NOMO-1 treated with dmso at 0.1 percent for 144 hours (cell line): ENCODE measurements around the gene DCDC1.

Source experiments
- DNase-seq: peaks from one replicate; lab custom pipeline; 2025; ENCODE audit not compliant: unreplicated experiment; lab: John Stamatoyannopoulos, UW

Gene DCDC1

GRCh38 chr11:31237819-31238760 lies 131.4 kb downstream of the DCDC1 start:
- no peak for DNase-seq

DNA sequence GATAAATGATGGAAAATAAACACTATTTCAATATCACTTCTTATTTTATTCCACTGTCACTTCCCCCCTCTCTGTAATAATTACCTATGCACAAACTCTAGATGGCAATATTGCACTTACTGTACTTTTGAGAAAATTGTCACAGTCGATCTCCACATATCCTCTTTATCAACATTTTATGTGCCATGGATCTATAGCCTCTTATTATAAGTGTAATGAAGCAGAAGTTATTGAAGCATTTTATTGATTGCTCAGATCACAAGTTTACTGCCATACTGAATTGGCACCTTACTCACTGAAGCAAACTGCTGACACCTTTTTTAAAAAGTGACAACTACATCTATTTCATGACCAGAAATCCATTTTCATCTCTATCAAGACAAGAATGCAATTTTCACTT lies 133.4 kb downstream of the DCDC1 start:
- peak; percentile 17 for DNase-seq

- no peak for DNase-seq
Observed at GRCh38 chr11:31233425-31233824, 136.1 kb downstream of the DCDC1 start.

GRCh38 chr11:31231601-31232000 lies 137.9 kb downstream of the DCDC1 start:
- no peak for DNase-seq

GRCh38 chr11:31218847-31219246 lies 150.7 kb downstream of the DCDC1 start:
- DNase-seq, result no peak

DNA sequence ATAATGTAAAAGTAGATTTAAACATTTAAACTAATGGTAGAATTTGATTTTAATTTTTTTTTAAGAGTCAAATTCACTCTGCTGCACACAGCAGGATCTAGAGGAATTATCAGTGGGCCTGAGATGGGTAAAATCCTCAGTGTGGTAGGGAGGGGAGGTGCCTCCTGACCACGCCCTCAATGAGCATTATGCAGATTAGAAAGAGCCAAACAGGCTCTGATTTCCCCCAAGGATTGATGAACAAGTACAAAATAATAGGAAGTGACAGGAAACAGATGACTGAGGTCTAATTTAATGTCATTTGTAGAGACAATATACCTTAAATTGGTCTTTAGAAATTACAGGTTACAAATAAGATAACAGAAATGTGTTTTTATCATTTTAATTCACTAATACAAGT lies 155.2 kb downstream of the DCDC1 start:
- DNase-seq, result no peak

DNA sequence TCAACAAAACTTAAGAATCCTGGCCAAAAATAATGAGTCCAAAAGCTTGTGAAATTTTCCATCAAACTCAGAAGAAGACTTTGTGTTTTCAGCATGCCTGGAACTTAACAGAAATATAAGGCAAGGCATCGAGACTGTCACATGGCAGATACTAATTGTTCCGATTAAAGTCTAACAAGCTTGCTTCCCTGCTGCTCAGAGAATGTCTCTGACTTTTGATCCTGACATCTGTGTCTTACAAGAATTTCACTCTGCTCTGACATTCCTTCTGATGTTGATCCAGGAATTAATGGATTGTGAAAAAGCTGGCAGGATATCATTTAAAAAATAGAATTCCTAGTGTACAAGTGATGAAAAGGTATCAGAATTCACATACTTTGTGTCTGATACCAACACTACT lies 170.2 kb downstream of the DCDC1 start:
- no peak for DNase-seq

GRCh38 chr11:31173926-31174680 lies 195.4 kb downstream of the DCDC1 start:
- DNase-seq, result no peak

DNA sequence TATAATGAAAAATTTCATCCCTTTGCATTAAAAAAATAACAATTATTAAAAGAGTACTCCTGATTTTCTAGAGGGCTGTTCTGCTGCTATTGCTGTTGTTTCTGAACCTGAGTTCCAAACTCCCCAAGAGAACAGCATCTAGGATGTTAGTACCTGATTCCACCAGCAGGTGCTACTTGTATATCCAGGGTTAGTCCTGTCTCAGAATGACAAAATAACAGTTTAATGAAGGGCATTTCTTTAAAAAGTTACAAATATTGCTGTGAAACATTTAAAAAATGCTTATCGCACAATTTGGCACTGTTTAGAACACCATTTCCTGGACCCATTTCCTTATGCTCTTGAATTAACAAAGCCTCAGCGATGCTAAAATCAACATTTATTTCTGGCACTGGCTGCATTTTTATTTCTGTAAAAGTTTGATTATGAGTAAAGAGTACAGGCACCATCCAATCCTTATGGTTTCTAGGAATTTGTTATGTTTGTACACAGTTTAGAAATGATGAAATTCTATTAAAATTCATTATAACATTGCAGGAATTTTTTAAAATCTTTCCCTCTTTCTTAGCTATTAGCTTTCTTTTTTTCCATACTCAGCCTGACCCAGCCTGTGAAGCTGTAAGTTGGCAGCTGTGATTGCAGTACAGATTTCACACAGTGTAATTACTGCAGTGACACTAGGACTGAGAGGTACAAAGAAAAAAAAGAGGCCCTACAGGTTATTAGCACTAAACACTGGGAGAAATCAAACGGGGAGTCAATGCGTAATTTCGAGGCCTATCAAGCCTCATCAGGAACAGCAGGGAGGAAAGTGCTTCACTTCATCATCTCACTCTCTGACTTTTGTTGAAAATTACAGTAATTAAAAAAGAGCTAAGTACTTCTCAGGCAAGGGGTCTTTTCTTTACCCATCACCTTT lies 208.8 kb downstream of the DCDC1 start:
- DNase-seq, result no peak

- DNase-seq, result no peak
Observed at GRCh38 chr11:31150841-31151240, 218.7 kb downstream of the DCDC1 start.

- no peak for DNase-seq
Observed at GRCh38 chr11:31150011-31150410, 219.5 kb downstream of the DCDC1 start.

DNA sequence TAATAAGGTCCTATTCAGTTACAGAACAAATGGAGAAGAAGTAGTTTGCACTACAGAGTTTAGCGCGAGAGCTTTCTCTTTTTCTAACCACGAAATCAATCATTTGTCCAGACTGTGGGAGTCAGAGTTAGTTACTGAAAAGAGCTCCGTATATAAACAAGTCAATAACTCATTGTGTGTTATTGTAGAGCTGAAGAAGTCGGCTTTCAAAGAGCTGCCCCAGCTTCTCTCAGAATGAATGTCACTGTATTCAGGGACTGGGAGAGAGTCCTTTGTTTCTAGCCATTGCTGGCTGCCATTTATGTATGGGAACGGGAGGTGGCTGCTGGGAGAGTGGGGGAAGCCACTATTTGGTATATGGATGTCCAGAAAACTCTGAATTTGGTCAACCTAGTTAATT lies 227.8 kb downstream of the DCDC1 start:
- no peak for DNase-seq

DNA sequence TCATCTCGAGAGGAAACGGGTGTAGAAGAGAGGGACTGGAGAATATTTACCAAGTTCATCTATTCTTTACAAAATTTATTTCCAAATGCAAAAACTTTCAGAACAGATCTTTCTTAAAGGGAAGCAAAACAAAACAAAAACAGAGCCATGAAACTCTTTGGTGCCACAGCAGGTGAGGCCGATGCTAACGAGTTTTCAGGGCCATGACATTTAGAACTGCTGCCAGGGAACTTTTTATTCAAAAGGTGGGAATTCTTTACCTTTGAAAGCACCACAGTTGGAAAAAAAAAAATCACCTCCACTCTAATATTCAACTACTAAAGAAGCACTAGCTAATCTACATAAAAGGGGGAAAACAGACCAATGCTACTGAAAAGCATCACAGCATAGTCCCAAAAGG lies 230.1 kb downstream of the DCDC1 start:
- DNase-seq, result no peak

- DNase-seq, result no peak
Observed at GRCh38 chr11:31132531-31133421, 236.8 kb downstream of the DCDC1 start.

DNA sequence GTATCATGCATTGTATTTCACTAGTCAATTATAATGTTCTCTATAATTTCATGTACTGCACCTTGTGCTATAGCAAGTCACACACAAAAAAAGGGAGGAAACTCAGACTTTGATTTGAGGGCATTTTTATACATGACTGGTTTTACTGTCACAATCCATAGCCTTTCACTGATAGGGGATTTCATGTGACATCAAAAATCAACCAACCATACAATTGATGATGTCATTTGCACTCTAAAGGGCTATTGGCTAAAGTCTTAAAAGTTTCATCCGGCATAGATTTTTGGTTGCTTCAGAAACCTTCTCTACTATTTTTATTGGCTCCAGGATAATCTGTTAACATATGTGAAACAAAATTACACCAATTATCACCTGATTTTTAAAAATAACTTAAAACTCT lies 237.8 kb downstream of the DCDC1 start:
- DNase-seq, result no peak

DNA sequence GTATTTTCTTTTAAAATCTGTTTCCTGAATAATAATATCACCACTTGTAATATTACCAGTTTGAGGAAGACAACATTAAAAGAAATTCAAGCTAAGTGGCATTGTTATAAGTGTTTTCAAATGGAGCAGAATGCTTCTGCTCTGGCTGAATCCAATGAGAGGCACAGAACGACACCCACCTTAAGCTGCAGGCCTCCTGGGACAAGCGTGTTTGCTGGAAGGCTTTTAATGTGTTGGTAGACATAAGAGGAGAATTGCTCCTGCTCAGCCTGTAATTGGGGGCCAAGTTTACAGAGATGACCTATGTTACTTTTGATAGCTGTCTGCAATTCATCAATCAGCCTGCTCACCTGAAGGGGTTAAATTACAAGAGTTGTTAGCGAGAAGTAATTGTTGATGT lies 242.2 kb downstream of the DCDC1 start:
- DNase-seq, result no peak

DNA sequence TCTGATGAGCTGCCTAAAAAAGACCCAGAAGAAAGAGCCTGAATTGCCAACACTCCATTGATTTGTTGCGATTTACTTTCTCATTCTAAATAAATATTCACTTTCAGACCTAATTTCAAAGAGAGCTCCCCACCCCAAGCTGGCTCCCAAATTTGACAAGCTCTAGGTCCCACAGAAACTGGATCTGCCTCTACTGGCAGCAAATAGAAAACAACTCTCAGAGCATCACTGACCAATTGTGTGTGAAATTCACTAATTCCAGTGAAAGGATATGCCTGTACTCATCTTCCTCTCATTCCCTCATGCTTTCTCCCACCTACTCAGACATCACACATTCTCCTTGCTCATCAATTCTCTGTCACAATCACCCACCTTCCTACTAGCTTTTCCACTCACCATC lies 249.1 kb downstream of the DCDC1 start:
- DNase-seq, result no peak

DNA sequence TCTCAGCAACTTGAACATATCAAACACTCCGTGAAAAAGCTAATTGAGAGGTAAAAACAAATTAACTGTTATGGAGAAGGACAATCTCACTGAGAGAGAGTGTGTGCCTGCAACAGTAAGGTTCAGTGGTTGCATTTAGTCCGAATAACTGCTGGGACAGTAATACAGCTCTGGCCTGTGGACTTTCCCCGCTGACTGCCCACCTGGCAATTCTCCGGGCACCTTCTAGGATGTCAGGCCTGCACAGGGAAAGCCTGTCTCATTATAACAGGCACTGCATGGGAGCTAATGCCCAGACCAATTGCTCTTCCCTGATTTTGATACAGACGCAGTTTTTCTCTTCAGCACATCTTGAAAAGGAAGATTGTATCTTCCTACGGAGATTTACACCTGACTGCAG lies 251.0 kb downstream of the DCDC1 start:
- DNase-seq, result no peak

DNA sequence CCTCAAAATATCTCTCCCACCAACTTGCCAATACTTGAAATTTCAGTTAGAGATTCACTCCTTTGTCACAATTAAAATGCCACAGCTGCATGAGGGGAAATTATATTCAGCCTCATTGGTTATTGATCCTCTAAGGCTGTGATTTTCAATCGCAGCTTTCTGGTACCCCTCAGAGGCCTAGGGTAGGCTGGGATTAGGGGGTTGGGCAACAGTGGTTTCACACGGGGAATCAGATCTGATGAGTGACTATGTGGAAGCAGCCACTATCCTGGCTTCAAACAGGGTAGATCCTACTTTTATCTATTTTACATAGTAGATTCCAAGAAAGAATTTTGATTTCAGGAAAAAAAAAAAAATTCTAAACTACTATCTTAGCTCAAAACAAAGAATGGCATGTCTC lies 252.5 kb downstream of the DCDC1 start:
- no peak for DNase-seq

GRCh38 chr11:31114442-31114841 lies 255.1 kb downstream of the DCDC1 start:
- no peak for DNase-seq
